Fibroblast of lung (primary cell): Measurements from ENCODE around the gene PACRG. TPM values are rescaled to one million over a fixed set of nuclear protein-coding genes. Genes with fewer than 3 reads are reported as not detected.
A peak's percentile ranks its signal among the peaks of the same experiment; 100 is the strongest.

Experiments
- DNase-seq, 2 donors: peaks; one replicate each; pipeline versions ENCODE4 v3.0.0 to v3.0.0-alpha.2; 2010; ENCODE audit warnings: low read depth in 2 of 2
- H2AFZ ChIP-seq: 2 replicates; pipeline ENCODE4 v1.5.1; 2012; ENCODE audit warnings: low read length, control low read depth, inconsistent platforms
- H3K27ac ChIP-seq: 2 replicates; pipeline ENCODE4 v1.5.1; 2011; ENCODE audit warnings: low read length, control low read depth; ENCODE audit not compliant: insufficient read depth
- H3K27me3 ChIP-seq: 2 replicates; pipeline ENCODE4 v1.5.1; 2011; ENCODE audit warnings: mild to moderate bottlenecking, low read length; ENCODE audit not compliant: control insufficient read depth, insufficient read depth
- H3K36me3 ChIP-seq: 2 replicates; pipeline ENCODE4 v1.5.1; 2011; ENCODE audit warnings: low read length; ENCODE audit not compliant: control insufficient read depth, insufficient read depth
- H3K4me1 ChIP-seq: 2 replicates; pipeline ENCODE4 v1.5.1; 2011; ENCODE audit warnings: low read length; ENCODE audit not compliant: control insufficient read depth, insufficient read depth; ENCODE audit errors: extremely low read depth
- H3K4me2 ChIP-seq: 2 replicates; pipeline ENCODE4 v1.5.1; 2011; ENCODE audit warnings: low read length, control low read depth; ENCODE audit not compliant: insufficient read depth; ENCODE audit errors: extremely low read depth
- H3K4me3 ChIP-seq, 4 experiments: fragments of 200-600 bp in 1 of 4; sonication (generic) in 1 of 4; replicated peaks in 1 of 4; 2 replicates each; pipeline ENCODE4 v1.5.1; 2011 to 2016; ENCODE audit warnings: low read length in 4 of 4, low read depth in 3 of 4, mild to moderate bottlenecking in 3 of 4, control low read depth in 2 of 4, inconsistent platforms in 1 of 4, mixed read lengths in 1 of 4; ENCODE audit not compliant: insufficient read depth in 1 of 4; ENCODE audit errors: control extremely low read depth in 1 of 4
- H3K79me2 ChIP-seq: 2 replicates; pipeline ENCODE4 v1.5.1; 2012; ENCODE audit warnings: mild to moderate bottlenecking, low read length, inconsistent platforms; ENCODE audit not compliant: control insufficient read depth, insufficient read depth
- H3K9ac ChIP-seq: 2 replicates; pipeline ENCODE4 v1.5.1; 2011; ENCODE audit warnings: mild to moderate bottlenecking, low read length, control low read depth; ENCODE audit not compliant: insufficient read depth
- H3K9me3 ChIP-seq: 2 replicates; pipeline ENCODE4 v1.5.1; 2012; ENCODE audit warnings: low read depth, low read length; ENCODE audit not compliant: control insufficient read depth, insufficient read depth
- H4K20me1 ChIP-seq: 2 replicates; pipeline ENCODE4 v1.5.1; 2011; ENCODE audit warnings: low read length; ENCODE audit not compliant: control insufficient read depth, insufficient read depth; ENCODE audit errors: extremely low read depth
- EZH2 ChIP-seq: IDR thresholded peaks from 2 replicates; pipeline ENCODE4 v1.5.1; 2012; ENCODE audit warnings: low read length, control low read depth, mild to moderate bottlenecking; ENCODE audit errors: missing control alignments
- polyA plus RNA-seq, 2 donors: library from polyadenylated mRNA; depleted of rRNA in 1 of 2; stranded (reverse) in 1 of 2; unstranded in 1 of 2; fragments of >200 nt; gene quantifications; 2 replicates each; pipeline ENCODE4 v1.2.1, GENCODE V29; 2011 to 2012; ENCODE audit warnings: missing spikeins in 1 of 2
- total RNA-seq: library from RNA; depleted of rRNA; stranded (reverse); fragments of >200 nt; gene quantifications from 2 replicates; pipeline ENCODE4 v1.2.1, GENCODE V29; 2014
- TF ChIP-seq, protein P1 (sequence below), 2 donors: IDR thresholded peaks in 1 of 2; conservative IDR thresholded peaks in 1 of 2; 1 replicate in 1 of 2; 2 replicates in 1 of 2; pipeline ENCODE4 v1.5.1; 2011 to 2012; ENCODE audit warnings: low read length in 2 of 2, control low read depth in 1 of 2, inconsistent platforms in 1 of 2, low read depth in 1 of 2, mild to moderate bottlenecking in 1 of 2

PACRG gene
- total and polyA plus RNA-seq, 2 donors (not counting 1 experiment from before 2014, with no cell fraction given), result 0.30 to 0.66 TPM

DNA sequence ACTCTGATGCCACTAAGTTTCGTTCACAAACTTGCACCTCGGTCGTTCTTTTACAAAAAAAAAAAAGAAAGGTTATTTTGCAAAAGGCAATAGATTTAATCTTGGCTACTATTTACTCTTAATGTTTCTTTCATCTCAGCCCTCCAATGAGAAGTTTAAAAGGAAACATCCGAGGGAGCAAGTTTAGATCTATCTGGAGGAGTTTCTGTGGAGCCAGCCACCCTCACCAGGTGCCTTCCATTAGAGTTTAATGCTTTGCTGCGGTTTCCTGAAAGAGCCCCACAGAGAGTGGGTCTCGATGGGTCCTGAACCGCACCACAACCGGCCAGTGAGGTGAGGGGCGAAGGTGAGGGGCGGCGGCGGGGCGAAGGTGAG lies 840 bp upstream of the PACRG start:
- H3K27ac ChIP-seq, result peak overlapping the region; percentile 51
- no peaks in the 10 kb centered on the region for H3K9me3 ChIP-seq
- no peaks in the 10 kb centered on the region for H3K36me3 ChIP-seq
- H4K20me1 ChIP-seq, result no peaks in the 10 kb centered on the region
- H2AFZ ChIP-seq, result peak overlapping the region; percentile 26
- H3K4me1 ChIP-seq, result peaks cover 2% of the 10 kb centered on the region
- peak overlapping the region; percentile 49 to 84 (median 73) for H3K4me3 ChIP-seq
- H3K4me2 ChIP-seq, result peak overlapping the region; percentile 62
- TF ChIP-seq EZH2, result no peak
- TF ChIP-seq, protein P1, sequence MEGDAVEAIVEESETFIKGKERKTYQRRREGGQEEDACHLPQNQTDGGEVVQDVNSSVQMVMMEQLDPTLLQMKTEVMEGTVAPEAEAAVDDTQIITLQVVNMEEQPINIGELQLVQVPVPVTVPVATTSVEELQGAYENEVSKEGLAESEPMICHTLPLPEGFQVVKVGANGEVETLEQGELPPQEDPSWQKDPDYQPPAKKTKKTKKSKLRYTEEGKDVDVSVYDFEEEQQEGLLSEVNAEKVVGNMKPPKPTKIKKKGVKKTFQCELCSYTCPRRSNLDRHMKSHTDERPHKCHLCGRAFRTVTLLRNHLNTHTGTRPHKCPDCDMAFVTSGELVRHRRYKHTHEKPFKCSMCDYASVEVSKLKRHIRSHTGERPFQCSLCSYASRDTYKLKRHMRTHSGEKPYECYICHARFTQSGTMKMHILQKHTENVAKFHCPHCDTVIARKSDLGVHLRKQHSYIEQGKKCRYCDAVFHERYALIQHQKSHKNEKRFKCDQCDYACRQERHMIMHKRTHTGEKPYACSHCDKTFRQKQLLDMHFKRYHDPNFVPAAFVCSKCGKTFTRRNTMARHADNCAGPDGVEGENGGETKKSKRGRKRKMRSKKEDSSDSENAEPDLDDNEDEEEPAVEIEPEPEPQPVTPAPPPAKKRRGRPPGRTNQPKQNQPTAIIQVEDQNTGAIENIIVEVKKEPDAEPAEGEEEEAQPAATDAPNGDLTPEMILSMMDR (conservative IDR thresholded peaks at IDR 0.05 in 1 of 2, IDR thresholded peaks at IDR 0.05 in 1 of 2; ENCODE audit: low read depth in 1 of 2, low read length in 2 of 2), result no peak
- no peaks in the 10 kb centered on the region for H3K27me3 ChIP-seq
- peak overlapping the region; percentile 79 for H3K9ac ChIP-seq
- DNase-seq, result peak in 1 of 2 donors; percentile 3
- no peaks in the 10 kb centered on the region for H3K79me2 ChIP-seq

DNA sequence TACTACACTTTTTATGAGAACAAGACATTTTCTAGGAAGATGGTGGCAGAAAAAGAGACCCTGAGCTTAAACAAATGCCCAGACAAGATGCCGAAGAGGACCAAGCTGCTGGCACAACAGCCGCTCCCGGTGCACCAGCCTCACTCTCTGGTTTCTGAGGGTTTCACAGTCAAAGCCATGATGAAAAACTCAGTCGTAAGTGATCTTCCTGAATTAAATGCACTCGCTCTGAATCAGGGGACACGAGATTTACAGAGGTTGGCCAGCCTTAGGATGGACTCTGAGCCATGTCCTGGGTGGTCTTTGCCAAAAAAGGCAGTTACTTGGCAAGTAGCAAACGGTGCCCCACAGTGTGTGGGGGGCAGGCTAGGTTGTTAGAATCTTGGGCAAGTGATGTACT lies 423 bp downstream of the PACRG start:
- H3K79me2 ChIP-seq, result no peaks in the 10 kb centered on the region
- H3K9me3 ChIP-seq, result no peaks in the 10 kb centered on the region
- H3K27ac ChIP-seq, result peak overlapping the region; percentile 62
- no peaks in the 10 kb centered on the region for H3K36me3 ChIP-seq
- DNase-seq, result peak in 1 of 2 donors; percentile 10
- peak overlapping the region; percentile 33 for H2AFZ ChIP-seq
- peak overlapping the region; percentile 39 to 84 (median 52) for H3K4me3 ChIP-seq
- no peak overlapping the region for H3K9ac ChIP-seq
- H4K20me1 ChIP-seq, result no peaks in the 10 kb centered on the region
- H3K27me3 ChIP-seq, result no peaks in the 10 kb centered on the region
- TF ChIP-seq, protein P1 (conservative IDR thresholded peaks at IDR 0.05 in 1 of 2, IDR thresholded peaks at IDR 0.05 in 1 of 2; ENCODE audit: low read depth in 1 of 2, low read length in 2 of 2), result no peak
- no peak for TF ChIP-seq EZH2
- peaks cover 2% of the 10 kb centered on the region for H3K4me1 ChIP-seq
- peak overlapping the region; percentile 91 for H3K4me2 ChIP-seq

DNA sequence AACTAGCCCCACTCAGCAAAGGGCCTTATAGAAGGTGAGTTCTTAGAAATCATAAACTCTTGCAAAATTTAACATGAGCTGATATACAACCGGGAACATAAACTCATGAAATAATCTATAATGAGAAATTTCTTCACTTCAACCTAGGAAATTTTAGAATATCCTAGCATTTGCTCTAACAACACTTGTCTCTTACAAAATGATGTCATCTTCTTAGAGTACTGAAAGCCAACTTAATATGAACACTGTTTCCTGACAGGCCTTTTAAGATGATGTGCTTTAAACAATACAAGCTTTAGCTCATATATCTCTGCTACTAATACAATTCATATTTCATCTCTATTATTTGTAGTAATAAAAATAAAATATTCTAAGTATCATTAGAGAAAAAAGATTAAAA lies 932 bp downstream of the PACRG start:
- Histone ChIP-seq H3K79me2 (no peaks in the 10 kb centered on the region), H3K9me3 (no peaks in the 10 kb centered on the region), H2AFZ (no peak overlapping the region), H3K4me3 (no peak overlapping the region), H4K20me1 (no peaks in the 10 kb centered on the region), H3K9ac (no peak overlapping the region), H3K27ac (no peak overlapping the region), H3K4me2 (no peak overlapping the region), H3K4me1 (peaks cover 2% of the 10 kb centered on the region), H3K27me3 (no peaks in the 10 kb centered on the region), H3K36me3 (no peaks in the 10 kb centered on the region)
- no peak for DNase-seq
- TF ChIP-seq, protein P1 (conservative IDR thresholded peaks at IDR 0.05 in 1 of 2, IDR thresholded peaks at IDR 0.05 in 1 of 2; ENCODE audit: low read depth in 1 of 2, low read length in 2 of 2), result no peak
- no peak for TF ChIP-seq EZH2
